H9 (cell line): ENCODE results near the gene PTRH1. TPM values are rescaled to one million over a fixed set of nuclear protein-coding genes. Genes with fewer than 3 reads are reported as not detected.

Source experiments
- DNase-seq: peaks from one replicate; pipeline ENCODE4 v3.0.0-alpha.2; 2017
- H2AFZ ChIP-seq: one replicate; pipeline ENCODE4 v1.6.1; 2013; ENCODE audit warnings: mild to moderate bottlenecking, low read length, control low read depth, moderate library complexity
- H2AK5ac ChIP-seq: 2 replicates; pipeline ENCODE4 v1.6.1; 2013; ENCODE audit warnings: low read length, control low read depth, mixed read lengths; ENCODE audit not compliant: insufficient read length
- H2BK120ac ChIP-seq: one replicate; pipeline ENCODE4 v1.6.1; 2013; ENCODE audit warnings: low read depth, mild to moderate bottlenecking, low read length, control low read depth, inconsistent platforms; ENCODE audit not compliant: poor library complexity, severe bottlenecking
- H2BK12ac ChIP-seq: 2 replicates; pipeline ENCODE4 v1.6.1; 2013; ENCODE audit warnings: low read length, control low read depth, mixed read lengths, low read depth; ENCODE audit not compliant: insufficient read length
- H2BK15ac ChIP-seq: 2 replicates; pipeline ENCODE4 v1.6.1; 2013; ENCODE audit warnings: low read depth, low read length, control low read depth
- H2BK20ac ChIP-seq: one replicate; pipeline ENCODE4 v1.6.1; 2013; ENCODE audit warnings: low read depth, mild to moderate bottlenecking, low read length, control low read depth, inconsistent platforms; ENCODE audit not compliant: poor library complexity, severe bottlenecking
- H2BK5ac ChIP-seq: 2 replicates; pipeline ENCODE4 v1.6.1; 2013; ENCODE audit warnings: low read length, control low read depth, mixed read lengths; ENCODE audit not compliant: insufficient read length
- H3K14ac ChIP-seq: 2 replicates; pipeline ENCODE4 v1.6.1; 2013; ENCODE audit warnings: low read length, control low read depth; ENCODE audit not compliant: insufficient read depth
- H3K18ac ChIP-seq: 2 replicates; pipeline ENCODE4 v1.6.1; 2013; ENCODE audit warnings: low read depth, mild to moderate bottlenecking, mixed read lengths, low read length, control low read depth; ENCODE audit not compliant: insufficient read length
- H3K23ac ChIP-seq: 2 replicates; pipeline ENCODE4 v1.6.1; 2013; ENCODE audit warnings: low read length, control low read depth, mixed read lengths, low read depth; ENCODE audit not compliant: insufficient read length
- H3K23me2 ChIP-seq: 2 replicates; pipeline ENCODE4 v1.6.1; 2013; ENCODE audit warnings: low read depth, mild to moderate bottlenecking, mixed read lengths, low read length, control low read depth; ENCODE audit not compliant: insufficient read length, poor library complexity, severe bottlenecking
- H3K27ac ChIP-seq: 2 replicates; pipeline ENCODE4 v1.5.1; 2013; ENCODE audit warnings: low read length, control low read depth, mixed read lengths, low read depth; ENCODE audit not compliant: insufficient read length
- H3K27me3 ChIP-seq: 2 replicates; pipeline ENCODE4 v1.6.1; 2013; ENCODE audit warnings: low read length, control low read depth, inconsistent platforms; ENCODE audit not compliant: insufficient read depth
- H3K4ac ChIP-seq: 2 replicates; pipeline ENCODE4 v1.6.1; 2013; ENCODE audit warnings: low read depth, mild to moderate bottlenecking, control low read depth, inconsistent platforms, low read length, moderate library complexity
- H3K4me1 ChIP-seq: 2 replicates; pipeline ENCODE4 v1.6.1; 2013; ENCODE audit warnings: low read length, control low read depth, inconsistent platforms; ENCODE audit not compliant: insufficient read depth
- H3K4me2 ChIP-seq: 2 replicates; pipeline ENCODE4 v1.6.1; 2013; ENCODE audit warnings: low read length, control low read depth, mixed read lengths; ENCODE audit not compliant: insufficient read length, insufficient read depth
- H3K56ac ChIP-seq: 2 replicates; pipeline ENCODE4 v1.6.1; 2013; ENCODE audit warnings: low read depth, mild to moderate bottlenecking, mixed read lengths, low read length, control low read depth; ENCODE audit not compliant: insufficient read length
- H3K79me1 ChIP-seq: 2 replicates; pipeline ENCODE4 v1.6.1; 2013; ENCODE audit warnings: low read depth, mild to moderate bottlenecking, moderate library complexity, low read length, control low read depth, inconsistent platforms; ENCODE audit not compliant: insufficient read depth, poor library complexity, severe bottlenecking
- H3K79me2 ChIP-seq: 2 replicates; pipeline ENCODE4 v1.6.1; 2013; ENCODE audit warnings: low read length, control low read depth, inconsistent platforms; ENCODE audit not compliant: insufficient read depth
- H3K9ac ChIP-seq: 2 replicates; pipeline ENCODE4 v1.6.1; 2013; ENCODE audit warnings: low read length, control low read depth, mixed read lengths; ENCODE audit not compliant: insufficient read length; ENCODE audit errors: extremely low read depth
- H3K9me3 ChIP-seq: one replicate; pipeline ENCODE4 v1.6.1; 2013; ENCODE audit warnings: low read depth, low read length, inconsistent platforms; ENCODE audit not compliant: control insufficient read depth
- H3T11ph ChIP-seq: one replicate; pipeline ENCODE4 v1.6.1; 2013; ENCODE audit warnings: mild to moderate bottlenecking, low read length, control low read depth, inconsistent platforms
- H4K20me1 ChIP-seq: one replicate; pipeline ENCODE4 v1.6.1; 2013; ENCODE audit not compliant: control insufficient read depth, insufficient read length, insufficient read depth
- H4K5ac ChIP-seq: 2 replicates; pipeline ENCODE4 v1.6.1; 2013; ENCODE audit warnings: low read depth, mild to moderate bottlenecking, mixed read lengths, low read length, control low read depth; ENCODE audit not compliant: insufficient read length
- H4K8ac ChIP-seq: replicated peaks from 2 replicates; pipeline ENCODE4 v1.6.1; 2013; ENCODE audit warnings: low read length, control low read depth, mixed read lengths, low read depth; ENCODE audit not compliant: insufficient read length
- H4K91ac ChIP-seq: 2 replicates; pipeline ENCODE4 v1.6.1; 2013; ENCODE audit warnings: low read depth, mild to moderate bottlenecking, moderate library complexity, mixed read lengths, low read length, control low read depth; ENCODE audit not compliant: insufficient read length
- H3K27ac Mint-ChIP-seq, 3 experiments: 2 replicates in 2 of 3; 3 replicates in 1 of 3; pipeline ENCODE4 v1.8.0; 2020 to 2021; ENCODE audit warnings: mixed read lengths in 3 of 3, mild to moderate bottlenecking in 1 of 3, moderate library complexity in 1 of 3
- H3K27me3 Mint-ChIP-seq: 2 replicates; pipeline ENCODE4 v1.8.0; 2021; ENCODE audit warnings: low read depth, mild to moderate bottlenecking, moderate library complexity, mixed read lengths
- H3K36me3 Mint-ChIP-seq, 3 experiments: 2 replicates in 2 of 3; 3 replicates in 1 of 3; pipeline ENCODE4 v1.8.0; 2020 to 2021; ENCODE audit warnings: low read depth in 3 of 3, mixed read lengths in 3 of 3; ENCODE audit not compliant: insufficient read depth in 1 of 3
- H3K4me1 Mint-ChIP-seq, 2 experiments: 2 replicates each; pipeline ENCODE4 v1.8.0; 2020; ENCODE audit warnings: mixed read lengths in 2 of 2
- H3K4me3 Mint-ChIP-seq, 2 experiments: 2 replicates in 1 of 2; 3 replicates in 1 of 2; pipeline ENCODE4 v1.8.0; 2020 to 2021; ENCODE audit warnings: mild to moderate bottlenecking in 2 of 2, mixed read lengths in 2 of 2, moderate library complexity in 1 of 2
- H3K9me3 Mint-ChIP-seq, 2 experiments: 2 replicates in 1 of 2; 3 replicates in 1 of 2; pipeline ENCODE4 v1.8.0; 2020; ENCODE audit warnings: mild to moderate bottlenecking in 2 of 2, mixed read lengths in 2 of 2, moderate library complexity in 1 of 2
- CTCF ChIP-seq: fragments of 200-600 bp; sonication (generic); conservative IDR thresholded peaks from 3 replicates; pipeline ENCODE4 v1.8.0; 2021; ENCODE audit warnings: antibody characterized with exemption, mild to moderate bottlenecking
- WGBS: extraction: QIAGEN DNeasy Blood & Tissue Kit; methylation state at CpG from one replicate; pipeline ENCODE4 v1.1.7; 2013; ENCODE audit warnings: missing lambda C conversion rate, low lambda C conversion rate, mixed read lengths; ENCODE audit not compliant: insufficient read length; ENCODE audit errors: extremely low coverage; 5-methylcytosine and 5-hydroxymethylcytosine counted together
- total RNA-seq: library from RNA; stranded (reverse); gene quantifications from 2 replicates; pipeline ENCODE4 v1.2.1, GENCODE V29; 2021

The PTRH1 gene
- total RNA-seq, 1 experiment from 2014 or later = 10.9 TPM

- Histone ChIP-seq H4K91ac (no peak overlapping the region), H3K27me3 (no peaks in the 10 kb centered on the region), H4K5ac (no peak overlapping the region), H3T11ph (no peak overlapping the region), H2BK20ac (no peak overlapping the region), H4K8ac (no peak overlapping the region), H4K20me1 (no peaks in the 10 kb centered on the region), H2BK120ac (no peak overlapping the region), H2AK5ac (no peak overlapping the region), H3K14ac (no peak overlapping the region), H3K56ac (no peak overlapping the region), H2BK12ac (no peak overlapping the region), H3K23ac (no peak overlapping the region), H3K4ac (no peak overlapping the region), H3K79me1 (no peaks in the 10 kb centered on the region), H3K4me1 (no peaks in the 10 kb centered on the region), H3K9me3 (no peaks in the 10 kb centered on the region), H3K18ac (no peak overlapping the region), H3K23me2 (peaks cover 7% of the 10 kb centered on the region), H2BK5ac (no peak overlapping the region), H3K9ac (no peak overlapping the region), H2BK15ac (no peak overlapping the region; the same call in 1 of the 2 replicates), H3K27ac (no peak overlapping the region), H3K4me2 (no peak overlapping the region), H3K79me2 (no peaks in the 10 kb centered on the region), H2AFZ (no peak overlapping the region)
- peaks cover 22% of the 10 kb centered on the region for H3K27me3 Mint-ChIP-seq
- no peak overlapping the region for H3K27ac Mint-ChIP-seq
- H3K36me3 Mint-ChIP-seq = no peaks in the 10 kb centered on the region
- TF ChIP-seq CTCF = no peak
- no CpG with 5 or more reads among the region's 13 CpGs for WGBS
- H3K9me3 Mint-ChIP-seq = no peaks in the 10 kb centered on the region
- no peak for DNase-seq
- peaks cover 14 to 23% of the 10 kb centered on the region in 2 experiments for H3K4me1 Mint-ChIP-seq
- no peak overlapping the region for H3K4me3 Mint-ChIP-seq
These were observed 23.2 kb upstream of the PTRH1 start for GRCh38 chr9:127738666-127739065.
